Ovary (tissue), 9 donors: ENCODE data around the gene CNP. TPM values are rescaled to one million over a fixed set of nuclear protein-coding genes. Genes with fewer than 3 reads are reported as not detected.

ENCODE experiments used
- DNase-seq, 5 donors: peaks; one replicate each; pipeline ENCODE4 v3.0.0-alpha.2; 2019 to 2020
- H3K27ac ChIP-seq, 2 donors: fragments of 200-600 bp; one replicate each; pipeline versions ENCODE4 v1.5.1 to v1.8.0; 2019 to 2022
- H3K27me3 ChIP-seq: fragments of 200-600 bp; one replicate; pipeline ENCODE4 v1.8.0; 2022
- H3K36me3 ChIP-seq: fragments of 200-600 bp; sonication (generic); one replicate; pipeline ENCODE4 v1.5.1; 2019
- H3K4me1 ChIP-seq: one replicate; pipeline ENCODE4 v1.8.1; 2013; ENCODE audit warnings: mild to moderate bottlenecking, moderate library complexity; ENCODE audit not compliant: insufficient read depth
- H3K4me3 ChIP-seq: fragments of 200-600 bp; sonication (generic); one replicate; pipeline ENCODE4 v1.5.1; 2017
- H3K9me3 ChIP-seq, 2 donors: fragments of 200-600 bp in 1 of 2; sonication (generic) in 1 of 2; one replicate each; pipeline versions ENCODE4 v1.5.1 to v1.8.1; 2013 to 2019; ENCODE audit warnings: mild to moderate bottlenecking in 1 of 2, moderate library complexity in 1 of 2
- CTCF ChIP-seq, 3 donors: fragments of 450-650 bp in 2 of 3; fragments of 200-600 bp in 1 of 3; IDR thresholded peaks; one replicate each; pipeline versions ENCODE4 v1.5.1 to v1.8.0; 2016 to 2022; ENCODE audit warnings: antibody characterized with exemption in 3 of 3, mild to moderate bottlenecking in 1 of 3
- EP300 ChIP-seq: sonication (generic); formaldehyde crosslinking; IDR thresholded peaks from one replicate; pipeline ENCODE4 v1.6.1; 2017; ENCODE audit warnings: antibody characterized with exemption
- POLR2A ChIP-seq: fragments of 450-650 bp; IDR thresholded peaks from one replicate; pipeline ENCODE4 v1.6.1; 2017; ENCODE audit warnings: antibody characterized with exemption, mild to moderate bottlenecking, moderate library complexity
- WGBS, 3 donors: extraction: QIAGEN DNeasy Blood & Tissue Kit in 1 of 3; methylation state at CpG; one replicate each; pipeline versions ENCODE4 v1.1.5 to v1.1.7; 2013 to 2017; 5-methylcytosine and 5-hydroxymethylcytosine counted together
- intact Hi-C, 4 donors: fragments of 100-400 bp; cut with DNase I; formaldehyde crosslinking; loops; one replicate each; pipeline versions ENCODE4 v1.11.0 to v1.15.1; 2022 to 2023
- polyA plus RNA-seq, 2 donors: library from polyadenylated mRNA; stranded (reverse); fragments of 200-250 nt in 1 of 2; fragments of 350-450 nt in 1 of 2; fragmentation: Illumina TruSeq in 1 of 2; extraction: RNeasy Lipid Tissue Mini Kit (QIAGEN cat#74804) in 1 of 2; gene quantifications; one replicate each; pipeline ENCODE4 v1.2.3, GENCODE V29; 2013 to 2014
- total RNA-seq, 7 donors: library from RNA; depleted of rRNA in 2 of 7; stranded (reverse); fragments of >200 nt in 2 of 7; fragmentation: NEBNext Ultra II Directional in 3 of 7; extraction: Animal tissue kit (Norgen Biotek cat#: 25700) in 3 of 7; gene quantifications; one replicate each; pipeline versions ENCODE4 v1.1.0 to v1.2.4, GENCODE V29; 2016 to 2023
- donor health status: DM: no; HTN: no; CAD: no; lungs with moderate emphysema.
- donor health status: DM: no; HTN: no; CAD: no.
- donor health status: Bipolar disorder and iron deficiency.
- donor health status: DM: yes; HTN: yes; CAD: no.
- donor health status: DM: no; HTN: no; CAD: no.
- donor health status: DM: yes; HTN: yes; CAD: no.

Gene CNP
- total and polyA plus RNA-seq, 9 donors, result 30.5 to 88.9 (median 74.1) TPM

- no peaks in the 10 kb centered on the region for H3K27me3 ChIP-seq
- no peaks in the 10 kb centered on the region for H3K9me3 ChIP-seq
- no peak overlapping the region for H3K4me3 ChIP-seq
- intact Hi-C loops, result no loop called here
- no peaks in the 10 kb centered on the region for H3K4me1 ChIP-seq
- no peak overlapping the region for H3K27ac ChIP-seq
- peak in 1 of 5 donors; percentile 8 for DNase-seq
- WGBS, 3 donors, result 71 to 79% (median 74%) methylated on average over 14 of the region's 14 CpGs
- no peaks in the 10 kb centered on the region for H3K36me3 ChIP-seq
- TF ChIP-seq POLR2A (no peak), EP300 (no peak), CTCF (IDR thresholded peaks at IDR 0.05) (no peak)
Measured at GRCh38 chr17:41982026-41982760, 15.6 kb downstream of the CNP start.

GRCh38 chr17:41984454-41984853 lies 17.9 kb downstream of the CNP start:
- TF ChIP-seq POLR2A (no peak), EP300 (no peak), CTCF (IDR thresholded peaks at IDR 0.05) (no peak)
- Histone ChIP-seq H3K9me3 (no peaks in the 10 kb centered on the region), H3K27me3 (no peaks in the 10 kb centered on the region), H3K36me3 (no peaks in the 10 kb centered on the region), H3K27ac (no peak overlapping the region), H3K4me1 (no peaks in the 10 kb centered on the region), H3K4me3 (no peak overlapping the region)
- 89 to 96% (median 92%) methylated on average over 8 of the region's 8 CpGs for WGBS, 3 donors
- intact Hi-C loops, result no loop called here
- DNase-seq, result peak in 1 of 5 donors; percentile 16

- TF ChIP-seq CTCF (IDR thresholded peaks at IDR 0.05) (no peak), POLR2A (no peak)
- peak in 1 of 5 donors; percentile 3 for DNase-seq
- Histone ChIP-seq H3K36me3 (no peaks in the 10 kb centered on the region), H3K27ac (no peak overlapping the region), H3K27me3 (no peaks in the 10 kb centered on the region), H3K9me3 (no peaks in the 10 kb centered on the region), H3K4me1 (no peaks in the 10 kb centered on the region), H3K4me3 (no peak overlapping the region)
- intact Hi-C loops, result no loop called here
- WGBS, 3 donors, result 80 to 82% (median 81%) methylated on average over 8 of the region's 8 CpGs
Measured at GRCh38 chr17:41985919-41986318, 19.3 kb downstream of the CNP start.

GRCh38 chr17:41986634-41987033 lies 20.0 kb downstream of the CNP start:
- TF ChIP-seq POLR2A (no peak), CTCF (IDR thresholded peaks at IDR 0.05) (no peak), EP300 (no peak)
- WGBS, 3 donors, result 85 to 93% (median 91%) methylated on average over 1 of the region's 1 CpG
- no peaks in the 10 kb centered on the region for H3K27me3 ChIP-seq
- H3K4me1 ChIP-seq, result no peaks in the 10 kb centered on the region
- H3K4me3 ChIP-seq, result no peak overlapping the region
- H3K9me3 ChIP-seq, result no peaks in the 10 kb centered on the region
- no peak for DNase-seq
- intact Hi-C loops, result no loop called here
- H3K36me3 ChIP-seq, result no peaks in the 10 kb centered on the region
- no peak overlapping the region for H3K27ac ChIP-seq
